CD8-positive, alpha-beta memory T cell (primary cell): Measurements from ENCODE around the gene ZSWIM2. TPM values are rescaled to one million over a fixed set of nuclear protein-coding genes. Genes with fewer than 3 reads are reported as not detected.
A peak's percentile ranks its signal among the peaks of the same experiment; 100 is the strongest.
"Not testable (repeated sequence)": the region's sequence is repeated elsewhere in the genome, so short reads cannot be mapped to it uniquely, and the experiment has no call there.

Source experiments
- CTCF ChIA-PET: fragments of 350-600 bp; sonication (Branson Sonifier 250); formaldehyde crosslinking; loops from one replicate; lab custom pipeline; 2021; ENCODE audit warnings: antibody characterized with exemption; lab: Charles Lee
- POLR2A ChIA-PET: fragments of 350-600 bp; sonication (Branson Sonifier 250); formaldehyde crosslinking; loops from one replicate; lab custom pipeline; 2021; ENCODE audit warnings: antibody characterized with exemption; lab: Charles Lee
- DNase-seq, 5 donors: peaks; one replicate each; pipeline versions ENCODE4 v3.0.0 to v3.0.0-alpha.2; 2020 to 2022; ENCODE audit warnings: mixed read lengths in 1 of 5
- H3K27ac ChIP-seq: one replicate; pipeline ENCODE4 v1.7.0; 2013; ENCODE audit warnings: low read depth, mild to moderate bottlenecking, low read length, moderate library complexity
- H3K27me3 ChIP-seq: 2 replicates; pipeline ENCODE4 v1.7.0; 2013; ENCODE audit warnings: low read length, mild to moderate bottlenecking; ENCODE audit not compliant: insufficient read depth, poor library complexity, severe bottlenecking
- H3K36me3 ChIP-seq: 2 replicates; pipeline ENCODE4 v1.7.0; 2013; ENCODE audit warnings: mild to moderate bottlenecking, low read length, moderate library complexity; ENCODE audit not compliant: insufficient read depth
- H3K4me1 ChIP-seq: 2 replicates; pipeline ENCODE4 v1.7.0; 2013; ENCODE audit warnings: mild to moderate bottlenecking, low read length, moderate library complexity; ENCODE audit not compliant: insufficient read depth
- H3K4me3 ChIP-seq: 2 replicates; pipeline ENCODE4 v1.7.0; 2013; ENCODE audit warnings: mild to moderate bottlenecking, low read length
- H3K9me3 ChIP-seq: 2 replicates; pipeline ENCODE4 v1.7.0; 2013; ENCODE audit warnings: mild to moderate bottlenecking, low read length
- H3K27ac Mint-ChIP-seq, 8 donors: one replicate each; pipeline ENCODE4 v1.8.0; 2020 to 2021; ENCODE audit warnings: mixed read lengths in 8 of 8, mild to moderate bottlenecking in 6 of 8, inconsistent platforms in 3 of 8, moderate library complexity in 3 of 8
- H3K27me3 Mint-ChIP-seq, 2 donors: one replicate each; pipeline ENCODE4 v1.8.0; 2020 to 2021; ENCODE audit warnings: mixed read lengths in 2 of 2, mild to moderate bottlenecking in 1 of 2, moderate library complexity in 1 of 2
- H3K36me3 Mint-ChIP-seq, 3 donors: one replicate each; pipeline ENCODE4 v1.8.0; 2020 to 2021; ENCODE audit warnings: mixed read lengths in 3 of 3, inconsistent platforms in 1 of 3, mild to moderate bottlenecking in 1 of 3
- H3K4me1 Mint-ChIP-seq, 3 donors: one replicate each; pipeline ENCODE4 v1.8.0; 2020 to 2021; ENCODE audit warnings: mixed read lengths in 3 of 3, inconsistent platforms in 1 of 3, mild to moderate bottlenecking in 1 of 3
- H3K4me3 Mint-ChIP-seq, 7 donors: one replicate each; pipeline ENCODE4 v1.8.0; 2020 to 2021; ENCODE audit warnings: mixed read lengths in 7 of 7, mild to moderate bottlenecking in 6 of 7, moderate library complexity in 4 of 7, inconsistent platforms in 2 of 7
- H3K9me3 Mint-ChIP-seq, 5 donors: one replicate each; pipeline ENCODE4 v1.8.0; 2020 to 2022; ENCODE audit warnings: mixed read lengths in 5 of 5, mild to moderate bottlenecking in 3 of 5, moderate library complexity in 2 of 5, inconsistent platforms in 1 of 5
- polyA plus RNA-seq: library from polyadenylated mRNA; unstranded; fragments of 300-500 nt; fragmentation: Illumina TruSeq; gene quantifications from one replicate; pipeline ENCODE4 v1.2.3, GENCODE V29; 2021
- total RNA-seq, 2 experiments: library from RNA; stranded (reverse); gene quantifications; one replicate each; pipeline ENCODE4 v1.2.3, GENCODE V29; 2021

ZSWIM2 gene
- total and polyA plus RNA-seq, 3 experiments from 2014 or later = not detected

GRCh38 chr2:186827862-186828492, 21.0 kb downstream of the ZSWIM2 start:
- Mint-ChIP-seq H3K27ac (no peak overlapping the region), H3K4me3 (no peak overlapping the region), H3K4me1 (no peaks in the 10 kb centered on the region), H3K27me3 (peaks cover 0 to 1% of the 10 kb centered on the region in 2 donors), H3K9me3 (no peaks in the 10 kb centered on the region), H3K36me3 (no peaks in the 10 kb centered on the region)
- H3K27ac ChIP-seq = no peak overlapping the region
- no peak overlapping the region for H3K4me3 ChIP-seq
- CTCF ChIA-PET = no interaction called here
- DNase-seq = no peak
- H3K27me3 ChIP-seq = no peaks in the 10 kb centered on the region
- POLR2A ChIA-PET = no interaction called here
- H3K36me3 ChIP-seq = no peaks in the 10 kb centered on the region
- H3K9me3 ChIP-seq = no peaks in the 10 kb centered on the region
- no peaks in the 10 kb centered on the region for H3K4me1 ChIP-seq

- ChIA-PET POLR2A (no interaction called here), CTCF (no interaction called here)
- H3K36me3 Mint-ChIP-seq = no peaks in the 10 kb centered on the region
- H3K27ac Mint-ChIP-seq = no peak overlapping the region
- no peaks in the 10 kb centered on the region for H3K36me3 ChIP-seq
- no peaks in the 10 kb centered on the region for H3K9me3 ChIP-seq
- H3K4me1 ChIP-seq = no peaks in the 10 kb centered on the region
- no peak overlapping the region for H3K4me3 ChIP-seq
- no peak overlapping the region for H3K4me3 Mint-ChIP-seq
- no peaks in the 10 kb centered on the region for H3K9me3 Mint-ChIP-seq
- no peaks in the 10 kb centered on the region for H3K27me3 ChIP-seq
- no peak for DNase-seq
- H3K27me3 Mint-ChIP-seq = peaks cover 0 to 1% of the 10 kb centered on the region in 2 donors
- H3K4me1 Mint-ChIP-seq = no peaks in the 10 kb centered on the region
- H3K27ac ChIP-seq = no peak overlapping the region
Measured at GRCh38 chr2:186827411-186827810, 21.6 kb downstream of the ZSWIM2 start.

- H3K36me3 Mint-ChIP-seq = no peaks in the 10 kb centered on the region
- Histone ChIP-seq H3K27me3 (no peaks in the 10 kb centered on the region), H3K27ac (no peak overlapping the region), H3K4me3 (no peak overlapping the region), H3K4me1 (no peaks in the 10 kb centered on the region), H3K9me3 (no peaks in the 10 kb centered on the region), H3K36me3 (no peaks in the 10 kb centered on the region)
- ChIA-PET POLR2A (no interaction called here), CTCF (no interaction called here)
- no peak for DNase-seq
- no peak overlapping the region for H3K27ac Mint-ChIP-seq
- no peaks in the 10 kb centered on the region for H3K27me3 Mint-ChIP-seq
- no peaks in the 10 kb centered on the region for H3K4me1 Mint-ChIP-seq
- H3K4me3 Mint-ChIP-seq = no peak overlapping the region
- H3K9me3 Mint-ChIP-seq = peaks cover 0 to 7% (median 0%) of the 10 kb centered on the region in 5 donors
Measured at GRCh38 chr2:186822323-186822722, 26.6 kb downstream of the ZSWIM2 start.

- POLR2A ChIA-PET = no interaction called here
- Histone ChIP-seq H3K36me3 (no peaks in the 10 kb centered on the region), H3K27ac (no peak overlapping the region), H3K4me3 (no peak overlapping the region), H3K4me1 (no peaks in the 10 kb centered on the region), H3K27me3 (no peaks in the 10 kb centered on the region), H3K9me3 (no peaks in the 10 kb centered on the region)
- Mint-ChIP-seq H3K4me3 (no peak overlapping the region), H3K27me3 (no peaks in the 10 kb centered on the region), H3K4me1 (no peaks in the 10 kb centered on the region), H3K27ac (no peak overlapping the region), H3K36me3 (no peaks in the 10 kb centered on the region), H3K9me3 (peaks cover 0 to 11% (median 4%) of the 10 kb centered on the region in 5 donors)
- CTCF ChIA-PET = no interaction called here
- DNase-seq = no peak
Measured at GRCh38 chr2:186820303-186820702, 28.7 kb downstream of the ZSWIM2 start.

- H3K27ac ChIP-seq, H3K36me3 Mint-ChIP-seq, POLR2A ChIA-PET, H3K36me3 ChIP-seq, H3K4me3 ChIP-seq, H3K4me1 ChIP-seq, CTCF ChIA-PET, DNase-seq, H3K9me3 Mint-ChIP-seq, H3K9me3 ChIP-seq, H3K27me3 ChIP-seq, H3K27me3 Mint-ChIP-seq, H3K4me3 Mint-ChIP-seq, H3K4me1 Mint-ChIP-seq, H3K27ac Mint-ChIP-seq: not testable (repeated sequence)
Measured at GRCh38 chr2:186811760-186812159, 37.2 kb downstream of the ZSWIM2 start.

- Mint-ChIP-seq H3K9me3 (peaks cover 0 to 17% (median 7%) of the 10 kb centered on the region in 5 donors), H3K4me1 (no peaks in the 10 kb centered on the region), H3K4me3 (no peak overlapping the region), H3K36me3 (peaks cover 0 to 3% (median 0%) of the 10 kb centered on the region in 3 donors), H3K27me3 (no peaks in the 10 kb centered on the region), H3K27ac (peak overlapping the region in 1 of 8 donors; percentile 45)
- CTCF ChIA-PET = no interaction called here
- POLR2A ChIA-PET = no interaction called here
- H3K36me3 ChIP-seq = no peaks in the 10 kb centered on the region
- H3K4me3 ChIP-seq = no peak overlapping the region
- H3K9me3 ChIP-seq = no peaks in the 10 kb centered on the region
- H3K27ac ChIP-seq = no peak overlapping the region
- H3K27me3 ChIP-seq = no peaks in the 10 kb centered on the region
- no peaks in the 10 kb centered on the region for H3K4me1 ChIP-seq
- DNase-seq = no peak
Measured at GRCh38 chr2:186806591-186806990, 42.4 kb downstream of the ZSWIM2 start.

GRCh38 chr2:186798604-186799003, 50.4 kb downstream of the ZSWIM2 start:
- H3K36me3 Mint-ChIP-seq, H3K4me1 Mint-ChIP-seq, H3K36me3 ChIP-seq, H3K4me3 ChIP-seq, DNase-seq, H3K4me1 ChIP-seq, POLR2A ChIA-PET, H3K27me3 Mint-ChIP-seq, H3K27ac Mint-ChIP-seq, H3K9me3 Mint-ChIP-seq, CTCF ChIA-PET, H3K27me3 ChIP-seq, H3K9me3 ChIP-seq, H3K4me3 Mint-ChIP-seq, H3K27ac ChIP-seq: not testable (repeated sequence)

GRCh38 chr2:186784930-186785329, 64.0 kb downstream of the ZSWIM2 start:
- no peaks in the 10 kb centered on the region for H3K4me1 Mint-ChIP-seq
- no peak overlapping the region for H3K4me3 ChIP-seq
- H3K9me3 Mint-ChIP-seq = peaks cover 17 to 22% (median 20%) of the 10 kb centered on the region in 5 donors
- ChIA-PET POLR2A (no interaction called here), CTCF (no interaction called here)
- H3K4me1 ChIP-seq = no peaks in the 10 kb centered on the region
- H3K27ac ChIP-seq = no peak overlapping the region
- H3K36me3 Mint-ChIP-seq = no peaks in the 10 kb centered on the region
- peaks cover 0 to 2% of the 10 kb centered on the region in 2 donors for H3K27me3 Mint-ChIP-seq
- H3K4me3 Mint-ChIP-seq = no peak overlapping the region
- no peaks in the 10 kb centered on the region for H3K27me3 ChIP-seq
- no peak overlapping the region for H3K27ac Mint-ChIP-seq
- H3K9me3 ChIP-seq = no peaks in the 10 kb centered on the region
- no peak for DNase-seq
- H3K36me3 ChIP-seq = no peaks in the 10 kb centered on the region
